ENCODE measurements around the gene UBAC2.

The UBAC2 gene

DNA sequence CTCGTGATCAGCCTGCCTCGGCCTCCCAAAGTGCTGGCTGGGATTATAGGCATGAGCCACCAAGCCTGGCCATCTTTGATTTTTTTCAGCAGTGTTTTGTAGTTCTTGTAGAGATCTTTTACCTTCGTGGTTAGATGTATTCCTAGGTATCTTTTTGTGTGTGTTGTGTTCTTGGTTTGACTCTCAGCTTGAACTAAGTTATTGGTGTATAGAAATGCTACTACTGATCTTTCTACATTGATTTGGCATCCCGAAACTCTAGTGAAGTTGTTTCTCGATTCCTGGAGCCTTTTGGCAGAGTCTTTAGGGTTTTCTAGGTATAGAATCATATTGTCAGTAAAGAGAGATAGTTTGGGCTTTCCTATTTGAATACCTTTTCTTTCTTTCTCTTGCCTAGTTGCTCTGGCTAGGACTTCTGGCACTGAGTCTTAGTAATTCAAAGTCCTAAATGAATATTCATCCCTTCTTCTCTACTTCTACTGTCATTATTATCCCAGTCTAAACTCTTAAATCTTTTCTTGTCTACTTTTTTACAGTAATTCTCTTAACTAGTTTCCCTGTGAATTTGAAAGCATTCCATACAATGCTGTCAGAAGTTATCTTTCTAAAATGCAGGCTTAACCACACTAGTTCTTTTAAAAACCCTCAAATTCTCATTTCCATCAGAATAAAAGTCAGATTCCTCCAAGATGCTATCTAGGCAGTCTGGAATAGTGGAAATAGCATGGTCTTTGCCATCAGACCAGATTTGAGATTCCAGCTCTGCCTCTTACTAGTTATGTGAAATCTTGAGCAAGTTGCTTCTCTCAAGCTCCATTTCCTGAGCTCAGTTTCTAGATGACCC, 50.5 kb downstream of the UBAC2 start:
- no peak for DNase-seq

DNA sequence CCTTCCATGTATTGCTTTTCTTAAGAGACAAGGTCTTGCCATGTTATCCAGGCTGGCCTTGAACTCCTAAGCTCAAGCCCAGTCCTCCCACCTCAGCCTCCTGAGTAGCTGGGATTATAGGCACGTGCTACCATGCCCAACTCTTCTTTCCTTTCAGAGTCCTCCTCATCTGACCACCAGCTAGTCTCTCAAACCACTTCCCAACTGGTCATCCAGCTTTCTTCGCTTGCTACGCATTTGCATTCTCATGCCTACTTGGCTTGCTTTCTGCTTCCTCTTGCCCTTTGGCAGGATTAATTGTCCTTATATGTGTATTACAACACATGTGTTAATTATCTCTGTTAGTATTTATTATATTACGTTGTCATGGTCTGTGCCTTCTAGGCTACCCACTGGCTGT, 51.3 kb downstream of the UBAC2 start:
- DNase-seq, result no peak

DNA sequence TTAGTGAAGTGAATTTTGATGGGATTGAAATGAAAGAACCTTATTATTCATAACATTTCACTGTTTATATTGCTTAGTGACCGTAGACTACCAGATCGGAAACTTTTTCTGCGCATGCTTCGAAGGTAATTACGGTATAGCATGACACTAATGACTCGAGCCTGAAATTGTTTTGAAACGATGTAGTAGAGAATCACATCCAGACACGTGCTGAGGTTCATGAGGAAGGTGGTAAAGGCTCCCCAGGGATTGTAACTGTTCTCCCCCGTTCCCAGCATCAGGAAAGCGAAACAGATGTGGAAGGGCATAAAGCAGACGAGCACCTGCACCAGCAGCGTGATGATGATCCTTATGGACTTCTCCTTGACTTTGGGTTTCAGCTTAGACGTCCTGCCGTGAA, 54.2 kb downstream of the UBAC2 start:
- no peak for DNase-seq

DNA sequence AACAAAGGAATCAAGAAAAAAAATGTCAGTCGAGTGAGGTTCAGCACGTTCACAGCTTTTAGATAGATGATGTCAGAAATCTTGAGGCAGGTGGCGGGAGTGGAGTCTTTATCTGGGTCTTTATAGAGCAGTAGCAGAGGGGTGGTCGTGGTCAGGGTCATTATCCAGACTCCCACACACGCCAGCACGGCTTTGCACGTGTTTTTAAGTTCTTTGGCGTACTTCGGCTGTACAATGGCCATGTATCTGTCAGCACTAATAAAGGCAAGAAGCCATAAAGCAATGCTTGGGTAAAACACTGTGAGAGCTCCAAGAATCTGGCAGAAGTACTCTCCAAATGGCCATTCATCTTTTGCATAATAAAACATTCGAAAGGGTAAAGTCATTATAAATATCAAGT, 54.6 kb downstream of the UBAC2 start:
- no peak for DNase-seq

DNA sequence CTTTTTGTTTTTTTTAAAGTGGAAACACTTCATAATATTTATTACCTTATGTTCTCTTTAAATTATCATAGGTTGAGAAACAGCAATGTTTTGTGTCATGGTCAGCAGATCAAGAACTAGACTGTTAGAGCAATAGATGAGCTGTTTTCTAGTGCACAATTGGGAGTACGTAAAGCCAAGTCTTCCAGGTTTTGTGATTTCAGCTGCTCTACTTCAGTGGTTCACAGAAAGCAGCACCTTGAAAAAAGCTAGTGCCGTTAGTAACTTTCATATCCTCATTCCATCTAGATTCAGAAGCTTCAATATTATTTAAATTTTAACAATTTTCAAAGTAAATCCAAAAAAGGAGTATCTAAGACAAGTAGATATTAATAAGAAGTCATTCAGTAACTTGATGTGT, 55.6 kb downstream of the UBAC2 start:
- no peak for DNase-seq

DNA sequence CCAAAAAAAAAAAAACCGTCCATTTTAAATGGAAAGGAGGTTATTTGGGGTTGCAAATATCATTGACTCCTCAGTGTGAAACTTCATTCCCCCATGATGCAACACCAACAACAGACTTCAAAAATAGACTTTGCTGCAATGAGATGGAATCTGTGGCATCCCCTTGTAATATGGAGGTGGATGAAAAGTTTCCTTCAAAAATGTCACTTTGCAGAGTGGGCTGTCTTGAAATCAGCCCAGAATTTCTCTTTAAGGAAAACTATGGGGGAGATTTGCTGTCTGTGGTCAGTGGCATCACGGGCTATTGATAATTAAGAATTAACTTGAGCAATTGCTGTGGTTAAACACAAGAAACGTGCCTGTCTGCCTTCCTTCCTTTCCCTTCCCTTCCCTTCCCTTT, 56.1 kb downstream of the UBAC2 start:
- peak; percentile 61 for DNase-seq

DNA sequence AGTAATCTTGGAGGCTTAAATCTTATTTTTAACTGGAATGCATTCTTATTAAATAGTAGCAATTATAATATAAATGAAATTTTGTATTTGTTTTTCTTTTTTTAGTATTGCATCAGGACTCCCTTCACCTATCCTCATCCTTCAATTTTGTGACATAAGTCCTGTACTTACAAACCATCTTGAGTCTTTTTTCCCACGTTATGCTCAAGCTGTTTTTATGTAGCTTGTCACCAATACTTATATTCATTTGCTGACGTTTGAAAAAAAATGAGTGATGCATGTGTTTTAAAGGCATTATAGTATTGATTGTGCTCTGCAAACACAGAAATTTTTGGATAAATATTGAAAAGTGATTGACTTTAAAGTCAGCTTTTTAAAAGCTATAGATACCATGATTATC, 56.6 kb downstream of the UBAC2 start:
- peak; percentile 27 for DNase-seq

DNA sequence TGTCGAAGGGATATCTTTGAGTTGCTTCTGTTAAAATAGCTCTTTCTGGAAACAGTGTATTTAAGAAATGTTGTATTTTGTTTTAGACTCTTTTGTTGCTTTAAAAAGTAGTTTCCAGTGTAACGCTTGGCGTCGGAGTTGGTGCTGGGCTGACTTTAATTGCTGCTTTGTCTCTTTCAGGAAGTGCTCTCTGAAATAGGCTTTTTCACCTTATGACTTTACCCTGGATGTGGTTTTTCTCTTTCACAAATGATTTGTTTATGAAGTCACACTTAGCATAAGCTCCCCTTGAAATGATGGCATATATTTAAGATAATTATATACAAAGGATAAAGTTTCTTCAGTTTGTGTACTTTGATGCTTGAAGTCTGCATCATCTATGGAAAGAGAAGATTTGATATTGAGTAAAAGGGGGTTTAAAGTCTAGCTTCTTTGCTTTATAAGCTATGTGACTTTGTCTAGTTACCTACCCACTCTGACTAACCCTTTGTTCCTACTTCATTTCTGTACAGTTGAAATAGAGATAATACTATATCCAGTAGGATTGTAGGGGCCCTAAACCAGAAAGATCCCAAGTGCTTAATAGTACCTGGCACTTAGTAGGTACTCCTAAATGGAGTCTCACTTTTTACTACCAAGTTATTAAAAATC, 57.7 kb downstream of the UBAC2 start, which contains the start of gene GPR18:
Gene GPR18, minus strand, starts transcription at position 170 of the 651 bp plus-strand sequence. CDS start 2,507 bp downstream, outside the sequence.
- peak; percentile 42 for DNase-seq

DNA sequence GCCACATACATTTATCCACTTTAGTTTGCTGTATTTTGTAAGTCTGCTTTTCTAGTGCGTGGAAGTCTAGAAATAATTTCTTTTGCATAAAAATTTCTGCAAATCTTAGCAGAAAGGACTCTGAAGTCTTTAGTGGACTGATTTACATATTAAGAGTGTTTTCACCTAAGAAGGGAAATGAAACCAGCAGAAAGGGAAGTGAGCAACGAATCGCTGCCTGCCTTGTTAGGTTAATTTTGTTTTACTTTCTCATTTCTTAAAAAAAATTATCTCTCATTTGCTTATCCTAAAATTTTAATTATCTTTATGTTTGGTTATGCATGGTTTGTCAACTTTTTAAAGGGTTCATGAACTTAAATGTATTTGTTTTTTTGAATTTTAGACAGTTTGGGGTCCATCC, 58.3 kb downstream of the UBAC2 start:
- DNase-seq, result peak; percentile 79

DNA sequence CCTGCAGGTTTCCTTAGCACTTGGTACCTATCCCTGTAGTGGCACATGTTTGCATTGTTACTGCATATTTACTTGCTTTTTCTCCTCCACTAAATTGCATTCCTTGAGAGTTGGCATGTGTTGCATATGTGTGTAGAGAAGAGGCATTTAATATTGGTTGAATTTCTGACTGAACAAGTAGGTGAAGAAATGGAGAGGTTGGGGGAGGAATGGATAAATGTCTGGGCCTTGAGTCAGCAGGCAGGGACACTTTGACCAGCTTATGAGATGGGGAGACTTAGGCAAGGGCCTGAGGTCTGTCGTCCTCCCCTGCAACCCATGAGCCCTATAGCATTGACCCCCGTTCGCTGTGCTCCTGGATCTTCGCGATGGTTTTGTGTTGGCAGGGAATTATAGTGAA, 59.6 kb downstream of the UBAC2 start:
- no peak for DNase-seq

DNA sequence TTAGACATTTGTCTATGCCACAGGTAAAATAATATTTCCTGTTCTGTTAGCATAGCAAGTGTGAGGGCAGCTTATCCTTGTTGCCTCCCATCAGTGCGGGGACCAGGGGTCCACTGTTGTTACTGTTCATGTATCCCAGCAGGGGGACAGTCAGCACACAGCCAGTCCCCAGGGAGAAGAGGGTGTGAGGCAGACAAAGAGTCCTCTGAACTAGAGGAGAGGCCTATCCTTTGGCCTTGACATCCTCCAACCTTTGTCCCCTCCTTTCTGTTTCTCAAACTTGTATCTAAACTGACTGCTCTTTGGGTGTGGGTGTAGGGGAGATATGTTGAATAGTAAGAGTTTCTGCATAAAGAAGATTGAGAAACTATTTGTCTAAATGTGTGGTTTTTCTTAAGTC, 60.4 kb downstream of the UBAC2 start:
- no peak for DNase-seq

DNA sequence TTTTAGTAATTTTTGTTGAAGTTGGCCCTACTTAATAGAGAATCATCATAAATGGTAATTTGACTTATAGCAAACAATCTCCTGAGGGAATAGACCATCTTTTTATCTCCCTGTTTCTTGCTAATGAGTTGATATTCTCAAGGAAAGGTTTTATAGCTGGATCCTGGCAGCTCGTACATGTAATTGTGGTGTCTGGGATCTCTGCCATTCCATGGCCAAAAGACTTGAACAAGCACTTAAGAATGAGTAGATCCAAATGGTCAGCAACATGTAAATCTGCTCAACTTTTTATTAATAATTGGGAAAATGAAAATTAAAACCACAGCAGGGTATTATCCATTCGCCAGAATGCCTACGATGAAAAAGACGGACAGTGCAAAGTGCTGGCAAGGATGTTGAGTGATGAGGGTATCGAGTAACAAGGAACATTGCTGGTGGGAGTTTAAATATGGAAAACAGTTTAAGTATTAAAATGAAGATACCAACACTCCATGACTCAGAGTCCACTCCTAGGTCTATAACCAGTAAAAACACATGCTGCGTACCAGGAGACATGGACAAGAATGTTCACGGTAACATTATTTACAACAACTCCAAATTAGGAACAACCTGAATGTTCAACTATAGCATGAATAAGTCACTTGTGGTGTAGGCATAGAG, 62.6 kb downstream of the UBAC2 start:
- DNase-seq, result no peak

DNA sequence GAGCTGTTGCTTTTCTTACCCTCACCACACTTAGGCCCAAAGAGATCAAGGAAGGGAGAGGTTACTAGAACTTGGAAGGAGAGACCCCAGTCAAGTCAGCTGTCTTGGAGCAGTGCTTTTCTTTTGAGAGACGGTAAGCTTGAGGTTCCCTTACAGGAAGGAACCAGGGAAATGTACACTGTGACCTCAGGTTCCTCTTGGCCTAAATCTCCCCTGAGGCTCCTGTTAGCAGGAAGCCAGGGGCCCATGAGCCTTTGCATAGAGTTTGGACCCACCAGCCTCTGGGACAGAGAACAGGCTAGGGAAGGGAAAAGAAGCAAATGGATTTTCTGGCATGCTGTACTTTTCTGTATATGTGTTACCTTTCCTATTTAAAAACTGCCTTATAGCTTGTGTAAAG, 63.4 kb downstream of the UBAC2 start:
- no peak for DNase-seq

DNA sequence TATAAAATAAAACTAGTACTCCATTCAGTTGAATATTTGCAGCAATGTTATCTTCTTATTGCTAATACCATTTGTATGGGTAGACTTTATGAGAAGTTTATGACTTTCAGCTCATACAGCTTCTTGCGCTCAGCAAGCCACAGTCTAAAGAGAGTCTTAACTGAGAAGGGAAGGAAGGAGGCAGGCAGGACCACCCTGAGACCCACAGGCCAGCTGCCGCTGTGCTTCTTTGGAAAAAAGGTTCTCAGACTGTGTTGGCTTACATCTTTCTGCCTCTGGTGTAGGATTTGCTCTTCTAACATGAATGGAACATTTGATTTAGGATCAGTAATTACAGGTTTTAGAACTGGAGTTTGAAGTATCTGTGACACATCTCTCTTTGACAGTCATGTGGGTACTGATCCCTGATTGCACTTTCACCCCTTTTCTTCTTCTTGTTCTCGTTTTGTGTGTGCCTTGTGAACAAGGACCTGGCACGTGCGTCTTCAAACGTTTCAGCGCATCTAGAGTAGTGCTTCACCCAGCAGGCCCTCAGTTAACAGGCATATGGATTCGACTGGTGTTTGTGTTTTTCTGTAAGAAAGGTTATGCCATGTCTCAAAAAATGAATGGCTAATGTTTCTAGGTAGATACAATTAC, 64.6 kb downstream of the UBAC2 start:
- DNase-seq, result no peak

DNA sequence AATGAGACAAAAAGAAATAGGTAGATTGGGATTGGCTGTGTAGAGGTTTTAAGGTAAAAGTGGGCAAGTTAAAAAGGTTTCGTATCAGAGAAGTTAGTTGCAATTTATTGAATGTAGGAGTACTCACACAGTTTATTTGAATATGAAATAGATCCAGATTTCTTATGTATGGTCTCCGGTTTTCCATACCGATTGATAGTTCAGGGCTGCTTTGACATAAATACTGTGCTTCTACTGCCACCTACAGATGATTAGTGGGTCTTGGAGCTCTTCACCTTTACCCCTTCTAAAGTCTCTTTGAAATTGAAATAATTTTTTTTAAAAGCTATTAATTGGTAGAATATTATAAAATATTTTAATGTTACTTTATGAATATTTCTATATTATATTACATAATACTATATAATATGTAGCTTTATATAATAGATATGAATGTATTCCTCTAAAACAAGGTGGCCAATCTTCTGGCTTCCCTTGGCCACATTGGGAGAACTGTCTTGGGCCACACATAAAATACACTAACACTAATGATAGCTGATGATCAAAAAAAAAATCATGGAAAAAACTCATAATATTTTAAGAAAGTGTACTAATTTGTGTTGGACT, 65.3 kb downstream of the UBAC2 start:
- DNase-seq, result no peak

DNA sequence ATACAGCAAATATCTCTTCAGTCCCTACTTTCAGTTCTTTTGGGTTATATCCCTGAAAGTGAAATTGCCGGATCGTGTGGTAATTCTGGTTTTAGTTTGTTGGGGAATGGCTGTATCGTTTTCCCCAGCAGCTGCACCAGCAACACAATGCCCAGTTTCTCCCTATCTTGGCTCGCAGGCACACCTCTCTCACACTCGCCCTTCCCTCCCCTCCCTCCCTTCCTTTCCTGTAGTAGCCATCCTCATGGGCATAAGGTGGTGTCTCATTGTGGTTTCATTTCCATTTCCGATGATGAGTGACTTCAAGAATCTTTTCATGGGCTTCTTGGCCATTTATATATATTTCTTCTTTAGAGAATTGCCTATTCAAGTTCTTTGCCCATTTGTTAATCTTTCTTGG, 66.2 kb downstream of the UBAC2 start:
- DNase-seq, result no peak

DNA sequence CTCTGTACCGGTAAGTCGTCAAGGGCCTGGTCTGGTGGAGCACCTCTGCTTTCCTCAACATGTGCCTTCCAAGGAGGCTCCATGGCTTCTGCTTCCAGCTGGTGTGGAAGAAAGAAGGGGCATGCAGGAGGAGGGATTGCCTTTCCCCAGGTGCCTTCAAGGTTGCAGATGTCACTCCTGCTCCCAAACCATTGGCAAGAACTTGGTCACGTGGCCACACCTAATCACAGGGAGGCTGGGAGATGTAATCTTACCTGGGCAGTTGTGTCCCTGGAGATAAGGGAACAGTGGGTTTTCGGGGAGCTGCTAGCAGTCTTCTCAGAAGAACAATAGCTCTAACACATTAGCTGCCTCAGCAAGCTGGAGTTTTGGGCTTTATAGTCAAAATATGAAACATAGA, 67.3 kb downstream of the UBAC2 start:
- DNase-seq, result no peak

DNA sequence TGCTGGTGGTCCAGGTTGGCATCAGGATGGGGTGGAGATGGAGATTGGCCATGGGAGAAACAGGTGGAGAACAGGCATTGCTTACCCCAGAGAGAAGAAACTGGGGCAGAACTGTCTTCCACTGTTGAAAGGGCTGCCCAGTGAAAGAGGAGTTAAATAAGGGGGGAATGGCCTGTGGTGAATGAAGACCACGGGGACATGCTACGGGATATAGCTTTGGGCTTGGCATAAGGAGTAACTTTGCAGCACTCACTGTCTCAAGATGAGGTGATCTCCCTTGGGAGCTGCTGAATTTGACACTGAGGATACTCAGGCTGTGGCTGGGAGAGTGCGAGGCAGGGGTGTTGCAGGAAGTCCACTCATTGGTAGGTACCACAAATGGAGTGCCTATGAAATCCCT, 68.2 kb downstream of the UBAC2 start:
- no peak for DNase-seq

DNA sequence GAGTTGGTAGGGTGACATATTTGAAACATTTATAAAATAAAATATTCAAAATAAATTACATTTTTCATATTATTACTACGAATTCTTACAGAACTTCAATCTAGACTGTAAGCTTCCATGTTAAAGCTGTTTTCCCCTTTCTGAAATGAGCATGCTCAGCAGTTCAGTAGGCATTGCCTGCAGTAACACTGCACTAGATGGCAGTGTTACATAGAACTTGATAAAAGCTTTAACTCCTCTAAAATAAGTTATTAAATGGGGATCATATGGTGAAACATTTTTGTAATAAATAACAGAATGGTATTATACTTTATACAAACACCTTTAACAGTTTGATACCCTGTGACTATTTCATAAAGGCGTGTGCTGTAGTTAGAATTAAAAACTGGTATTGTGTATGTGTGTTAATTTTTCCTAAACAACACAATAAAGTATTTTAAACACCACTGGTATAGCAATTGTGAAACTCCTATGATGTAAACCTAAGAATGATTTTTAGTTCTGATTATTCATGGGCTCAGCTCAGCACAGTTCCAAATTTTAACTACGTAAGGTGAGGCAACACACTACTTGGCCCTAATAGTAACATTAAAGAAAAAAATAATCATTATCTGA, 69.1 kb downstream of the UBAC2 start:
- no peak for DNase-seq

DNA sequence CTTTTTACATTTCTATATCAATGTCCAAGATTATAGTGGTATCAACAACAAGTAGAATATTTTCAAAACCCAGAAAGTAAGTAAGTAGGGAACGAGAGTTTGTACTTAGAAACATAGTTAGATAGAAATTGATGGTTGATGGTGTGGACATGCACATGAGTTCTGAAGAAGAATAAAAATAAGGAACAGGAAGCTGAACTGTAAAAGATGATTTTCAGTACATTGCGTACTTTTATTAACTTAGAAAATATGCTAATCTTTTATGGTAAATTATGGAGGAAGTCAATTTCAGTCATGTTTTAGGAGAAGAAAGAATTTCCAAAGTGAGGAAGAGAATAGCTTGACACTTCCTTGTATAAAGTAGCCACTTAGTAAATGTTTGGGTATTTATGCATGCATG, 69.9 kb downstream of the UBAC2 start:
- no peak for DNase-seq

DNA sequence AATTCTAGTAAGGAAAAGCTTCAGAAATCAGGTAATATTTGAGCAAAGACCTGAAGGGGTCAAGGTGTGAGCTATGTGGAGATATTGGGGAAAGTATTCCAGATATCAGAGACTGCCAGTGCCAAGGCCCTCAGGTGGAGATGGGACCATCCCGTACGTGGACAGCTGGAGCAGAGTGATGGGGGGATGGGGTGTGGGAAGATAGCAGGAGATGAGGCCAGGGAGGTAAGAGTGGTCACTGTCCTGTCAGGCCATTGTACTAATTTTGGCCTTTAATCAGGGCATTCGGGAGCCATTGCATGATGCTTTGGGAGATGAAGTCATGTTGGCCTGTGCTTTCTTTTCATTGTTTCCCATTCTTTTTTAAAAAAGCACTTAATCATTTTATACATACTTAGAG, 70.6 kb downstream of the UBAC2 start:
- no peak for DNase-seq

DNA sequence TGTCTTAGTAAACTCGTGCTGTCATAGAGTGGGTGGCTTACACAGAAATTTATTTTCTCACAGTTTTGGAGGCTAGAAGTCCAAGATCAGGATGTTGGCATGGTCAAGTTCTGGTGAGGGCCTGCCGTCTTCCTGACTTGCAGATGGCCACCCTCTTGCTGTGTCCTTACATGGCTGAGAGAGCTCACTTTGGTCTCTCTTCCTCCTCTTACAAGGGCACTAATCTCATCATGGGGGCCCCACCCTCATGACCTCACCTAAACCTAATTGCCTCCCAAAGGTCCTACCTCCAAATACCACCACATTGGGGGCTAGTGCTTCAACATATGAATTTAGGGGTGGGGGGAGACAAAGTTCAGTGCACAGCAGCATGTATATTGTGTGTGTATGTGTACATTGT, 71.8 kb downstream of the UBAC2 start:
- DNase-seq, result no peak

DNA sequence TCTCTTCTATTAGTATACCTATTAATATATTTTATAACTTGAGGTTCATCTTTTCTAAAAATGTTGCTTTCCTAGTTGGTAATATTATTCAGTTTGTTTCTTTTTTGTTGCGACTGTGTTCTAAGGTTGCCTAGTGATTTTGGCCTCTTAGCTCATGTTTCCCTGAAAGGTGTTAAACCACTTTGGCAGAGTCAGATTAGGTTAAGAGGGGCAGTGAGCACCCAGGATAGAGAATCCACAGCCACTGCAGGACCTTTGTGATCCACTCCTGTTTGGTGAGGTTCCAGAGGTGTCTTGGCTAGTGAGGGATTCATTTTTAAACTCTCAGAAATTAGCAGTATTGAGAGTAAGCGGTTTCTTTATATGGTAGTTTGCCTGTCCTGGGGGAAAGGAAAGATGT, 72.5 kb downstream of the UBAC2 start:
- DNase-seq, result no peak

Data from SIG-M5 (cell line).